HG03457 (cell line): ENCODE results near the gene LBH.
"Not testable (repeated sequence)": the region's sequence is repeated elsewhere in the genome, so short reads cannot be mapped to it uniquely, and the experiment has no call there.

Experiments
- ATAC-seq: cut with Tn5 transposase; IDR thresholded peaks from one replicate; pipeline ENCODE4 v1.9.1; 2021; ENCODE audit warnings: moderate number of reproducible peaks; ENCODE audit not compliant: unreplicated experiment

The LBH gene

DNA sequence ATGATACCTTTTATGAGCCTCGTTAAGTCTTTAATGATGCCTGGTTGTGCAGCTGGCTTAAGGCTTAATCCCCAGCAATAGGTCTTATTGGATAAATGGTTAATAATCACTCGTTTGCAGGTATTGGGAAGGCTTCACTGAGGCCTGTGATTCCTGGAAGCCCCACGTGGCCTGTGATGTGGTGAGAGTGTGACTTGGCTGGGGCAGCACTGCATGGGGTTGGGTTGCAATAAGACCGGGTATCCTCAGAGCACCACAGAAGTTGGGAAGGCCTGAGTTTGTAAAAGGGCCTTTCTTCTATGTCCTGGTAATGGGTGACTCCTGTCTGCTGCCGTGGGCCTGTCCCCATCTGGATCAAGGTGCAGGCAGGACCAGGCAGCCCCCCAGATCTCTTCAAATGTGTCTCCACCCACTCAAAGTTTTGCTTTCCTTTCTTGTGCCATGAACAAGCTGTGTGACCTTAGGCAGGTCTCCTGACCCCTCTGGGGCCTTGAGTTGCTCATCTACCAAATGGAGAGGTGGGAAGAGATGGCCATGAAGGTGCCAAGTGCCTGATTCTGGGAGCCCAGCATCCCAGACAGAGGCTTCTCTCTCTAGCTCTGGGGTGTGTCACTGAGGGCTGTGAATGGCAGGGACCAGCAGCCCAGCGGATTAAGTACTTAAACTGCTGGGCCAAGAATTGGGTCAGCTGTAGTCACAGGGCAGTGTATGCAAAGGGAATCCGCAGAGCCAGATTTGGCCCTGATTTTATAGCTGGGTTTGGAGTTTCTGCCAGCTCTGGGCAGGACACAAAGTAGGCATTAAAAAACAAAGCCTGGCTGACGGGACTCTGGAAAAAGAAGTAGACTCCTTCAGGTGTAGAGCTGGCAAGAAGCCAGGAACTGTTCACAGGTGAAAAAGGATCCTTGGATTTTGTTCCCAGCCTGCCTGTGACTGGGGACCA lies 24.4 kb downstream of the LBH start:
- no peak for ATAC-seq

GRCh38 chr2:30257266-30258214 lies 26.2 kb downstream of the LBH start:
- ATAC-seq, result no peak

DNA sequence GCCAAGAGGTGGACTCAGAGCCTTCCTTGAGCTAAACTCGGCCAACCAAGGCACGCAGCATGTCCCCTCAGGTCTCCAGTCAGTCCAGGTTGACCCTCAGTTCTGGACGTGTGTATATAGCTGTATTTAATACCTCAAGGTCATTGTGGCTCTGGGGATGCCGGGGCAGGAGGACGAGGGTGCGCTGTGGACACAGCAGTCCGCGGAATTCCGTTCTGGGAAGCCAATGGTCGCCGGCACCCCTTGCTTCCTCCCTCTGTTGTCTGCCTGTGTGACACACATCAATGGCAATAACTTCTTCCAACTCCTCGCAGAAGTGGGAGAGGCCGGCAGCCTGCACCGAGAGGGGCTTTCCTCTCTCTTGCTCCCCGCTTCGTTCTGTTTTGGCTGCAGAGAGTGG lies 27.7 kb downstream of the LBH start:
- ATAC-seq, result no peak

GRCh38 chr2:30259827-30260679 lies 28.7 kb downstream of the LBH start:
- no peak for ATAC-seq

DNA sequence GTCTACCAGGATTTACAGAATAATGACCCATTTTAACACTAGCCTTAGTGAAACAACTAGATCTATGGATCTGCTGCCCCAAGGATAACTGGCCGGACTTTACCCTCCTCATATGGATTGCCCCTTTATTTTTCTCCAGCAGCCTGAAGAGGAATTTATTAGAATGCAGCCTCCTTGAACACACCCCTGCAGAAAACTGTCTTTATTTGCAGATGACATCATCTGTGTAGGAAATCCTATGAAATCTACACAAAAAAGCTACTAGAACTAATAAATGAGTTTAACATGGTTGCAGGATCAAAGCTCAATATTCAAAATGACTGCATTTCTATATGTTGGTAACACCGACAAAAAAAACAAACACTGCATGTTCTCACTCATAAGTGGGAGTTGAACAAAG lies 29.6 kb downstream of the LBH start:
- ATAC-seq, result no peak

GRCh38 chr2:30261695-30262211 lies 30.4 kb downstream of the LBH start:
- ATAC-seq, result no peak

- no peak for ATAC-seq
Measured at GRCh38 chr2:30262716-30263309, 31.5 kb downstream of the LBH start.

DNA sequence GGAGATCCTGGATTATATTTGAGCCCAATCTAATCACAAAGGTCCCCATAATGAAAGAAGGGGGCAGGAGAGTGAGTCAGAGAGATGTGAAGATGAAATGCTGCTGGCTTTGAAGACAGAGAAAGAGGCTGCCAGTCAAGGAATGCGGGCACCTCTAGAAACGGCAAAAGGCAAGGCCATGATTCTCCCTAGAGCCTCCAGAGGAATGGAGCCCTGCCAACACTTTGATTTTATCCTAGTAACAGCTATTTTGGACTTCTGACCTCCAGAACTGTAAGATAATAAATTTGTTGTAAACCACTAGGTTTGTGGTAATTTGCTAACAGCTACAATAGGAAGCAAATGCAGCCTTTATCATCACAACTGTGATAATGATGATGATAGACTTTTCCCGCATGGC lies 32.9 kb downstream of the LBH start:
- no peak for ATAC-seq

DNA sequence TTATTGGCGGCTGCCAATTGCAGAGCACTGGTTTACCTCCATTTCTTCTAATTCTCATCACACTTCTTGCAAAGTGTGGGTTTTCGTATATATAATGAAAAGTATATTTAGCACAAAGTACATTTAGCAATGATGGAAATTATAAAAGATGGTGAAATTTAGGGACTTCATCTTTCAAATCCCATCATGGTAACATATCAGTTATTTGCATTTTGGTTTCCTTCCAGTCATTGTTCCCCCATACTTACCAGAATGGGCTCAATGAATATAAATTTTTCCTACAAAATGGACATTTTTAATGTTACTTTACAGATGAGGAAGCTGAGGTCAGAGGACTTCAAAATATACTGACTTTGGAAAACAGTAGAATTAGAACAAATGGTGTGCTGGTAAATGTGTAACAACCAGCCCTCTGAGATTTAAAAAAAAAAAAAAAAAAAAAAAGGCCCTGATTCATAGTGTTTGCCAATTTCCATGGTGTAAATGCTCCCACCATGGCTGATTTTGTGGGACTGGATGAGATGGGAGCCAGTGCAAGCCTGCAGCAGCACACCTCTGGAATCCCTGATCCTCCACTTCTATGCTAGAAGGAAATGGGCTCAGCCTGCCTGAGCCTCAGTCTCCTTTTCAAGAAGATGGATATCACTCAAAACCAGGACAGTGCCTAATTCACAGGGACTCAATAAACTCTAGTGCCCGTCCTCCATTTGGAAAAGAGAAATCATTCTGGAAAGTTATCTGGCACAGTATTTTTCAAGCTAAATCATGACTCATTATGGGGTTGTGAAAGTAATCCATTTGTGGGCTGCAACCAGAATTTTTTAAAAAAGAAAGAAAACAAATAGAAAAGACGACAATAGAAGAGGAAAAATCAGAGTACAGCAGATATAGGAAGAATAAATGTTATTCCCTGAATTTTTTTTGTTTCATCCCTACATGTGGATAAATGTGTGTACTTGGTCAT lies 34.0 kb downstream of the LBH start:
- no peak for ATAC-seq

- ATAC-seq, result no peak
Measured at GRCh38 chr2:30266051-30266621, 34.8 kb downstream of the LBH start.

GRCh38 chr2:30266705-30267104 lies 35.4 kb downstream of the LBH start:
- no peak for ATAC-seq

DNA sequence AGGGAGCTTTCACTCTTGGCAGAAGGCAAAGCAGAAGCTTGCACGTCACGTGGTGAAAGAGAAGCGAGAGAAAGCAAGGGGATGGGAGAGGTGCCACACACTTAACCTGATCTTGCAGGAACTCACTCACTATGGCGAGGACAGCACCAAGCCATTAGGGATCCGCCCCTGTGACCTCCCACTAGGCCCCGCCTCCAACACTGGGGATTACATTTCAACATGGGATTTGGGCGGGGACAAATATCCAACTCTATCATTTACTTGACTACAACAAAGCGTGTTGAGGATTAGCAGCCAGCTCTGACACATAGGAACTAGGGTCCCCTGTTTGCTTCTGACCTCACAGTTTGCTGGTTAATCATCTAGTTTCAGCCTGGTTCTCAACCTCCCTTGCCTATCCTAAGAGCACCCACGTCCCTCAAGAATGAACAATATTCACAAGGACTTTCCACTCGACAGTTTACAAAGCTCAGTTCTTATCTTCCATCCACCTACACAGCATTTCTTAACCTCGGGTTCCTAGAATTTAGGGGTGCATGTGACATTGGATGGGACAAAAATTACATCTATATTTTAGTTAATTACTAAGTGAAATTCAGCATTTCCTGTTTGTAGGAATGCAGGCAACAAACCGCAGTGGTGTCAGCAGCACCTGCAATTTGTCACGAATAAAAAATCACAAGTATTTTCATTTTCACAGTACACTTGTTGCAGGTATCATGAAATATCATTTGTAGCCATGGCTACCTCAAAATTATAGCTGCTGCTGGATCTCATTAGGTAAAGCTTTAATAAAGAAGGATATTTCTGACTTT lies 36.0 kb downstream of the LBH start:
- no peak for ATAC-seq

- no peak for ATAC-seq
Measured at GRCh38 chr2:30268296-30268871, 37.0 kb downstream of the LBH start.

- not testable (repeated sequence) for ATAC-seq
Measured at GRCh38 chr2:30269114-30269770, 37.9 kb downstream of the LBH start.

GRCh38 chr2:30269771-30270145 lies 38.4 kb downstream of the LBH start:
- ATAC-seq, result no peak

GRCh38 chr2:30270166-30270565 lies 38.8 kb downstream of the LBH start:
- no peak for ATAC-seq

GRCh38 chr2:30271301-30271700 lies 40.0 kb downstream of the LBH start:
- ATAC-seq, result no peak
